DND-41 (cell line): ENCODE measurements around the gene ZNF285.
"Not testable (repeated sequence)": the region's sequence is repeated elsewhere in the genome, so short reads cannot be mapped to it uniquely, and the experiment has no call there.

Experiments
- ATAC-seq: fragments of 200-7000 bp; cut with Tn5 transposase; 3 replicates; pipeline ENCODE4 v1.9.1; 2021; ENCODE audit warnings: low read depth; ENCODE audit not compliant: insufficient read depth
- DNase-seq: peaks from one replicate; pipeline ENCODE4 v3.0.0-alpha.2; 2020
- H2AFZ ChIP-seq: 2 replicates; pipeline ENCODE4 v1.6.0; 2012; ENCODE audit warnings: low read depth, low read length
- H3K27ac ChIP-seq: 2 replicates; pipeline ENCODE4 v1.5.1; 2012; ENCODE audit warnings: low read length, inconsistent platforms
- H3K27me3 ChIP-seq: fragments of 200-600 bp; sonication (generic); 2 replicates; pipeline ENCODE4 v1.6.0; 2012; ENCODE audit warnings: low read length, mild to moderate bottlenecking, inconsistent platforms; ENCODE audit not compliant: insufficient read depth, poor library complexity
- H3K36me3 ChIP-seq: 2 replicates; pipeline ENCODE4 v1.5.1; 2012; ENCODE audit warnings: low read length, inconsistent platforms; ENCODE audit not compliant: insufficient read depth
- H3K4me1 ChIP-seq: 2 replicates; pipeline ENCODE4 v1.5.1; 2012; ENCODE audit warnings: mild to moderate bottlenecking, low read length; ENCODE audit not compliant: insufficient read depth
- H3K4me2 ChIP-seq: 2 replicates; pipeline ENCODE4 v1.6.0; 2012; ENCODE audit warnings: mild to moderate bottlenecking, moderate library complexity, low read length, inconsistent platforms; ENCODE audit not compliant: insufficient read depth
- H3K4me3 ChIP-seq, 2 experiments: fragments of 200-600 bp in 1 of 2; shearing (Covaris generic) in 1 of 2; 2 replicates each; pipeline ENCODE4 v1.5.1; 2012 to 2016; ENCODE audit warnings: inconsistent platforms in 2 of 2, low read length in 2 of 2, mild to moderate bottlenecking in 2 of 2, low read depth in 1 of 2, moderate library complexity in 1 of 2
- H3K79me2 ChIP-seq: 2 replicates; pipeline ENCODE4 v1.6.0; 2012; ENCODE audit warnings: low read length, inconsistent platforms; ENCODE audit not compliant: insufficient read depth
- H3K9ac ChIP-seq: 2 replicates; pipeline ENCODE4 v1.6.0; 2012; ENCODE audit warnings: low read depth, mild to moderate bottlenecking, inconsistent platforms, low read length, moderate library complexity
- H3K9me3 ChIP-seq: 2 replicates; pipeline ENCODE4 v1.5.1; 2012; ENCODE audit warnings: low read length, moderate library complexity, mild to moderate bottlenecking, inconsistent platforms; ENCODE audit not compliant: insufficient read depth, severe bottlenecking
- H4K20me1 ChIP-seq: 2 replicates; pipeline ENCODE4 v1.6.0; 2012; ENCODE audit warnings: low read length; ENCODE audit not compliant: insufficient read depth
- EZH2 ChIP-seq: IDR thresholded peaks from 3 replicates; pipeline ENCODE4 v1.6.1; 2012; ENCODE audit warnings: borderline replicate concordance, low read depth, mild to moderate bottlenecking, moderate library complexity, low read length, inconsistent platforms; ENCODE audit not compliant: severe bottlenecking
- TF ChIP-seq, protein P1 (sequence below): IDR thresholded peaks from 2 replicates; pipeline ENCODE4 v1.5.1; 2012; ENCODE audit warnings: borderline replicate concordance, low read length, moderate library complexity, mild to moderate bottlenecking; ENCODE audit not compliant: poor library complexity, severe bottlenecking; ENCODE audit errors: extremely low read depth

Gene ZNF285

DNA sequence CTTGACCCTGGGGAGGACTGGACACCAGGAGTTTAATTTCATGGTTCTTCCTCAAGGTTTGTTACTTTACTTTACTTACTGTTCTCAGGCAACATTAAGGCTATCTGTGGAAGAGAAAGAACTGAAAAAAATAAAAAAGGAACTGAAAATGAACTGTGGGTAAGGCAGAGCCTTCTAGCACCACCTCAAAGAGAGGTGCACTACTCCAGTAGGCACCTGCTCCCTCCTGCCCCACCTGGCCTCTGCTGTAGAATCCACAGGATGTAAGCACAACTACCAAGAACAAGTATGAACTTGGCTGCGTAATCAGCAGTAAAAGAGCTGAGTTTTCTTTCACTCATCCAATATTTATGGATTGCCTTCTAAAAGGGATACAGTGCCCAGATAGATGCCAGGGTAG, 57.2 kb downstream of the ZNF285 start:
- no peaks in the 10 kb centered on the region for H4K20me1 ChIP-seq

DNA sequence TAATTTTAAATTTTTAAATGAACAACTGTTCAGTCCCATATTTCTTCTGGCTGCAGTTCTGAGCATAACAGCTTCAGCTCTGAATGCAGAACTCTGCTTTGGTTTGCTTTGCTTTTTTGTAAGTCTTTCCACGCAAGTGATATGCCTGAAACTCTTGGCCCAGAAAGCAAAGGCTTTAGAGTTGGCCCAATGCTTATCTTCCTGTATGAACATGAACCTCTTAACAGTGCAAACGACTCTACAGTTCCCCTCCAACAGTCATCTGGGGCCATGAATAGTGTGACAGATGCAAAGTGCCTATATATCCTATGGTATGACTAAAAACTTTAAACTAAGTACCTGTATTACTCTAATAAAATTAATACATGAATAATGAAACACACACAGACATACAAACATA, 59.6 kb downstream of the ZNF285 start:
- Histone ChIP-seq H3K36me3 (no peaks in the 10 kb centered on the region), H3K4me3 (no peak overlapping the region), H3K27ac (no peak overlapping the region), H3K9me3 (no peaks in the 10 kb centered on the region), H3K9ac (no peak overlapping the region), H3K79me2 (no peaks in the 10 kb centered on the region), H3K4me1 (no peaks in the 10 kb centered on the region), H4K20me1 (no peaks in the 10 kb centered on the region), H3K4me2 (no peak overlapping the region), H2AFZ (no peak overlapping the region), H3K27me3 (no peaks in the 10 kb centered on the region)
- ATAC-seq (no peak), DNase-seq (no peak)
- TF ChIP-seq, protein P1, sequence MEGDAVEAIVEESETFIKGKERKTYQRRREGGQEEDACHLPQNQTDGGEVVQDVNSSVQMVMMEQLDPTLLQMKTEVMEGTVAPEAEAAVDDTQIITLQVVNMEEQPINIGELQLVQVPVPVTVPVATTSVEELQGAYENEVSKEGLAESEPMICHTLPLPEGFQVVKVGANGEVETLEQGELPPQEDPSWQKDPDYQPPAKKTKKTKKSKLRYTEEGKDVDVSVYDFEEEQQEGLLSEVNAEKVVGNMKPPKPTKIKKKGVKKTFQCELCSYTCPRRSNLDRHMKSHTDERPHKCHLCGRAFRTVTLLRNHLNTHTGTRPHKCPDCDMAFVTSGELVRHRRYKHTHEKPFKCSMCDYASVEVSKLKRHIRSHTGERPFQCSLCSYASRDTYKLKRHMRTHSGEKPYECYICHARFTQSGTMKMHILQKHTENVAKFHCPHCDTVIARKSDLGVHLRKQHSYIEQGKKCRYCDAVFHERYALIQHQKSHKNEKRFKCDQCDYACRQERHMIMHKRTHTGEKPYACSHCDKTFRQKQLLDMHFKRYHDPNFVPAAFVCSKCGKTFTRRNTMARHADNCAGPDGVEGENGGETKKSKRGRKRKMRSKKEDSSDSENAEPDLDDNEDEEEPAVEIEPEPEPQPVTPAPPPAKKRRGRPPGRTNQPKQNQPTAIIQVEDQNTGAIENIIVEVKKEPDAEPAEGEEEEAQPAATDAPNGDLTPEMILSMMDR, result no peak
- no peak for TF ChIP-seq EZH2

More for the DNA sequence above, 57.2 kb downstream of the ZNF285 start:
- Histone ChIP-seq H3K9ac (no peak overlapping the region), H3K27ac (no peak overlapping the region), H3K4me1 (no peaks in the 10 kb centered on the region), H2AFZ (no peak overlapping the region; the same call in 1 of the 2 replicates), H3K79me2 (no peaks in the 10 kb centered on the region), H3K27me3 (no peaks in the 10 kb centered on the region), H3K4me2 (no peak overlapping the region), H3K36me3 (no peaks in the 10 kb centered on the region), H3K4me3 (no peak overlapping the region), H3K9me3 (no peaks in the 10 kb centered on the region)
- ATAC-seq (no peak), DNase-seq (no peak)
- no peak for TF ChIP-seq EZH2
- TF ChIP-seq, protein P1, result no peak

DNA sequence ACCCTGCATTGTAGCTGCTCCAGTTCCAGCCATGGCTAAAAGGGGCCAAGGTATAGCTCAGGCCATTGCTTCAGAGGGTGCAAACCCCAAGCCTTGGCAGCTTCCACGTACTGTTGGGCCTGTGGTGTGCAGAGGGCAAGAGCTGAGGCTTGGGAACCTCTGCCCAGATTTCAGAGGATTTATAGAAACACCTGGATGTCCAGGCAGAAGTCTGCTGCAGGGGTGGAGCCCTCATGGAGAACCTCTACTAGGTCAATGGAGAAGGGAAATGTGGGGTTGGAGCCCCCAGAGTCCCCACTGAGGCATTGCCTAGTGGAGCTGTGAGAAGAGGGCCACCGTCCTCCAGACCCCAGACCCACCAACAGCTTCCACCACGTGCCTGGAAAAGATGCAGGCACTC, 66.8 kb downstream of the ZNF285 start:
- not testable (repeated sequence) for H4K20me1 ChIP-seq, H3K79me2 ChIP-seq, H3K27ac ChIP-seq, ATAC-seq, H3K27me3 ChIP-seq, H3K4me2 ChIP-seq, H3K4me3 ChIP-seq, H2AFZ ChIP-seq, H3K9ac ChIP-seq, H3K36me3 ChIP-seq, H3K4me1 ChIP-seq
- peak; percentile 5 for DNase-seq
- peaks cover 22% of the 10 kb centered on the region for H3K9me3 ChIP-seq
